HG03439 (cell line): ENCODE measurements around the gene GIMAP8.
A peak's percentile ranks its signal among the peaks of the same experiment; 100 is the strongest.
"Not testable (repeated sequence)": the region's sequence is repeated elsewhere in the genome, so short reads cannot be mapped to it uniquely, and the experiment has no call there.

Experiments used
- ATAC-seq: cut with Tn5 transposase; IDR thresholded peaks from one replicate; pipeline ENCODE4 v1.9.1; 2021; ENCODE audit warnings: mild to moderate bottlenecking, moderate library complexity; ENCODE audit not compliant: unreplicated experiment

GIMAP8 gene

GRCh38 chr7:150435390-150436073, 14.9 kb upstream of the GIMAP8 start:
- ATAC-seq, result peak; percentile 93

GRCh38 chr7:150439967-150440366, 10.5 kb upstream of the GIMAP8 start:
- ATAC-seq, result no peak

GRCh38 chr7:150441524-150441923, 8.9 kb upstream of the GIMAP8 start:
- no peak for ATAC-seq

- no peak for ATAC-seq
Measured at GRCh38 chr7:150442811-150443210, 7.6 kb upstream of the GIMAP8 start.

- no peak for ATAC-seq
Measured at GRCh38 chr7:150443793-150444540, 6.5 kb upstream of the GIMAP8 start.

GRCh38 chr7:150444674-150445365, 5.6 kb upstream of the GIMAP8 start:
- no peak for ATAC-seq

GRCh38 chr7:150446288-150446938, 4.0 kb upstream of the GIMAP8 start:
- ATAC-seq, result no peak

GRCh38 chr7:150447966-150448788, 2.3 kb upstream of the GIMAP8 start:
- peak; percentile 10 for ATAC-seq

GRCh38 chr7:150448789-150449147, 1.7 kb upstream of the GIMAP8 start:
- ATAC-seq, result peak; percentile 72

GRCh38 chr7:150449206-150449952, 1.1 kb upstream of the GIMAP8 start:
- ATAC-seq, result no peak

- no peak for ATAC-seq
Measured at GRCh38 chr7:150451097-150451793, 815 bp downstream of the GIMAP8 start.

GRCh38 chr7:150451833-150452461, 1.5 kb downstream of the GIMAP8 start:
- ATAC-seq, result no peak

GRCh38 chr7:150453181-150453580, 2.8 kb downstream of the GIMAP8 start:
- no peak for ATAC-seq

GRCh38 chr7:150453892-150454291, 3.5 kb downstream of the GIMAP8 start:
- ATAC-seq, result no peak

GRCh38 chr7:150457064-150457463, 6.6 kb downstream of the GIMAP8 start:
- ATAC-seq, result not testable (repeated sequence)

GRCh38 chr7:150458235-150458634, 7.8 kb downstream of the GIMAP8 start:
- no peak for ATAC-seq

GRCh38 chr7:150458756-150459155, 8.3 kb downstream of the GIMAP8 start:
- no peak for ATAC-seq

- ATAC-seq, result no peak
Measured at GRCh38 chr7:150461520-150461919, 11.1 kb downstream of the GIMAP8 start.

GRCh38 chr7:150462413-150462812, 12.0 kb downstream of the GIMAP8 start:
- no peak for ATAC-seq
